GM19238 (cell line): ENCODE results near the gene KRT83.
"Not testable (repeated sequence)": the region's sequence is repeated elsewhere in the genome, so short reads cannot be mapped to it uniquely, and the experiment has no call there.

Experiments used
- DNase-seq: peaks from one replicate; pipeline ENCODE4 v3.0.0; 2011; ENCODE audit warnings: low spot score; ENCODE audit not compliant: insufficient read length

The KRT83 gene

GRCh38 chr12:52310622-52311284 lies 10.4 kb downstream of the KRT83 start:
- DNase-seq, result no peak

- DNase-seq, result no peak
Measured at GRCh38 chr12:52308806-52309425, 12.3 kb downstream of the KRT83 start.

GRCh38 chr12:52307836-52308805 lies 13.1 kb downstream of the KRT83 start:
- DNase-seq, result no peak

- DNase-seq, result no peak
Measured at GRCh38 chr12:52306731-52307130, 14.5 kb downstream of the KRT83 start.

- DNase-seq, result no peak
Measured at GRCh38 chr12:52305921-52306705, 15.1 kb downstream of the KRT83 start.

DNA sequence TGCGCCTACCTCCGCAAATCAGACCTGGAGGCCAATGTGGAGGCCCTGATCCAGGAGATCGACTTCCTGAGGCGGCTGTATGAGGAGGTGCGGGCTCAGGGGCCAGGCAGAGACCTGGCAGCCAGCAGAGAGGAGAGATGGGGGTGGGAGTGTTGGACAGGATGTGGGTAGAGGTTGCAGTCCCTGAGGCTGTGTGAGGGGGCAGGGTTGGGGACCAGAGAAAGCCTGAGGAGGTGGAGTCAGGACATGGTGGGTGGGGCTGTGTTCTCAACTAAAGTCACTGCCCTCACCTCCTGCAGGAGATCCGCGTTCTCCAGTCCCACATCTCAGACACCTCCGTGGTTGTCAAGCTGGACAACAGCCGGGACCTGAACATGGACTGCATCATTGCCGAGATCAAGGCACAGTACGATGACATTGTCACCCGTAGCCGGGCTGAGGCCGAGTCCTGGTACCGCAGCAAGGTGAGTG lies 16.2 kb downstream of the KRT83 start:
- not testable (repeated sequence) for DNase-seq

DNA sequence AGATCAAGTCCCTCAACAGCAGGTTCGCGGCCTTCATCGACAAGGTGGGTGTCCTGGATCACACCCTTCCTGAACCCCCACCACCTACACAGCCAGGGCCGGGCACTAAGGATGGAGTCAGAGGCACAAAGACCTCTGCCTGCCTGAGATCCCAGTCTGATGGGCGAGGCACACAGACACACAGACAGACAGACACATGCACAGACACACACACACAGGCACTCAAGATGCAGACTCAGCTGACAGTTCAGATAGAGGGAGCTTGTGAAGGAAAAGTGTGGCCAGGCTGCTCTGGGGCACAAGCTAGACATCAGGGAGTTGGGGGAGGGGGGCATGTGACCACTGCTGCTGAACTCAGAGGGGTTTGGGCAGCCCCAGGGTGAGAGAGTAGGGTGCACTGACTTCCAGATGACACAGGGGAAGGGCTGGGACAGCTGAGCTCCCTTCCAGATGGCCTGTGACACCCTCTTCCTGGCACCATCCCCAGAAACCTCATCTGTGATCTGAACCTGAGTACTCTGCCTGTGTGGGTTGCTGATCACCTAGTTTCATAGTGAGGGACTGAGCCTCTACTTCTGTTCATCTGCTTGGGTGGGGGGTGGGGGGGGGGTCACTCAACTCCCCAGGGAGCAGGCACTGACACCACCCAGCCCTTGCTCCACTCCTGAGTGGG lies 18.8 kb downstream of the KRT83 start:
- not testable (repeated sequence) for DNase-seq

- not testable (repeated sequence) for DNase-seq
Measured at GRCh38 chr12:52301721-52302120, 19.5 kb downstream of the KRT83 start.

GRCh38 chr12:52300796-52301691 lies 20.2 kb downstream of the KRT83 start:
- no peak for DNase-seq

- no peak for DNase-seq
Measured at GRCh38 chr12:52298677-52299190, 22.5 kb downstream of the KRT83 start.

- DNase-seq, result no peak
Measured at GRCh38 chr12:52296572-52297215, 24.5 kb downstream of the KRT83 start.

GRCh38 chr12:52295663-52296062 lies 25.5 kb downstream of the KRT83 start:
- no peak for DNase-seq

GRCh38 chr12:52294803-52295202 lies 26.4 kb downstream of the KRT83 start:
- DNase-seq, result no peak

DNA sequence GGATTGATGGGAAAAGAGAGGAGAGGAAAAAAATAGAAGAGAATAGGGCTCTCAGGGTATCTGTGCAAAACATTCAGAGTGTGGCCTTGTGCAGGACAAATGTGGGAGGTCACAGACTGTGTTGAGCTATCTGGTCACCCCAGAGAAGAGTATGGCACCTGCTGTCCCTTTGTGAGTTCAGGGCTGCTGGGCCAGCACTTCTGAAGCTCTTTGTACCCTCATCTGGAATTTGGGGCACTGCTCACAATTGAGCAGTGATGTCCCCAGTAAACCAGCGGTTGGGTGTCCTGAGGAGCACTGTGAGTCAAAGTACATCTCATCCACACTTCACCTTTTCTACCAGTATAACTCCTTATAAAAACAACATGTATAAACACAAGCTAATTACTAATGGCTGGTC lies 27.3 kb downstream of the KRT83 start:
- DNase-seq, result no peak

DNA sequence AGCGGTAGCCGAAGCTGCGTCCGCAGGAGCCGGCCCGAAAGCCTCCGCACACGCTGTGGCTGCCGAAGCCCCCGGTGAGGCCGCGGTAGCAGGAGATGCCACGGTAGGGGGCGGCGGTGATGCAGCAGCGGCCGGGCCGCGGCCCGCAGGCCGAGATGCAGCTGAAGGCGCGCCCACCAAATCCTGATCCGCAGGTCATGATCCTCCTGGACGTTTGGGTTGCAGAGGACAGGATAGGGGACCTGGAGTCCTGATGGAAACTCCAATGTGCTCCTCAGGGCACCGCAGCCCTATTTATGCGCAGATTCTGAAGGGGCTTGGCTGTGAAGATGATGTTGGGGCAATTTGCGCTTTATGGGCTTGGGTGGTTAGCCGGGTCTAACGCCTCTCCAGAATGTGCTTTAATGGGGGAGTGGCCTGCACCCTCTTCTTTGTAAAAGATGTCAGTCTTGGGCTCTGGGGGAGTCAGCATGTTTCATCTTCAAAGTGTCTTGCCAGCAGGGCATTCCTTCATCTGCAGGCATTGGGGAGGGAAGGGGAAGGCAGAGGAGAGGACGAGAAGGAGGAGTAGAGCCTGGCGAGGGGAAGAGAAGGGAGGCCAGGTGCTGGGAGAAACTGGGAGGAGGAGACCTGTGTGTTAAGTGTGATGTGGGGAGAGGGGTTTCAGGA lies 29.8 kb downstream of the KRT83 start, which contains the start of gene KRT81:
Gene KRT81, minus strand, starts transcription at position 268 of the 669 bp plus-strand sequence. Its CDS starts 69 bp downstream, at position 199.
- no peak for DNase-seq

DNA sequence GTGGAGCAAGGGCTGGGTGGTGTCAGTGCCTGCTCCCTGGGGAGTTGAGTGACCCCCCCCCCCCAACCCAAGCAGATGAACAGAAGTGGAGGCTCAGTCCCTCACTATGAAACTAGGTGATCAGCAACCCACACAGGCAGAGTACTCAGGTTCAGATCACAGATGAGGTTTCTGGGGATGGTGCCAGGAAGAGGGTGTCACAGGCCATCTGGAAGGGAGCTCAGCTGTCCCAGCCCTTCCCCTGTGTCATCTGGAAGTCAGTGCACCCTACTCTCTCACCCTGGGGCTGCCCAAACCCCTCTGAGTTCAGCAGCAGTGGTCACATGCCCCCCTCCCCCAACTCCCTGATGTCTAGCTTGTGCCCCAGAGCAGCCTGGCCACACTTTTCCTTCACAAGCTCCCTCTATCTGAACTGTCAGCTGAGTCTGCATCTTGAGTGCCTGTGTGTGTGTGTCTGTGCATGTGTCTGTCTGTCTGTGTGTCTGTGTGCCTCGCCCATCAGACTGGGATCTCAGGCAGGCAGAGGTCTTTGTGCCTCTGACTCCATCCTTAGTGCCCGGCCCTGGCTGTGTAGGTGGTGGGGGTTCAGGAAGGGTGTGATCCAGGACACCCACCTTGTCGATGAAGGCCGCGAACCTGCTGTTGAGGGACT lies 30.6 kb downstream of the KRT83 start:
- DNase-seq, result not testable (repeated sequence)
